Right lobe of liver (tissue), 4 donors: ENCODE measurements around the gene ADNP2.

Source experiments
- POLR2A ChIP-seq: fragments of 450-650 bp; IDR thresholded peaks from one replicate; pipeline ENCODE4 v1.6.1; 2017; ENCODE audit warnings: antibody characterized with exemption, mild to moderate bottlenecking
- TF ChIP-seq, protein P1 (sequence below), 4 donors: fragments of 200-600 bp in 3 of 4; fragments of 450-650 bp in 1 of 4; IDR thresholded peaks; one replicate each; pipeline versions ENCODE4 v1.5.1 to v1.8.0; 2016 to 2022; ENCODE audit warnings: antibody characterized with exemption in 4 of 4, mild to moderate bottlenecking in 2 of 4
- donor health status: DM: no; HTN: no; CAD: no.
- donor health status: DM: no; HTN: no; CAD: no.
- donor health status: DM: no; HTN: yes; CAD: no.

DNA sequence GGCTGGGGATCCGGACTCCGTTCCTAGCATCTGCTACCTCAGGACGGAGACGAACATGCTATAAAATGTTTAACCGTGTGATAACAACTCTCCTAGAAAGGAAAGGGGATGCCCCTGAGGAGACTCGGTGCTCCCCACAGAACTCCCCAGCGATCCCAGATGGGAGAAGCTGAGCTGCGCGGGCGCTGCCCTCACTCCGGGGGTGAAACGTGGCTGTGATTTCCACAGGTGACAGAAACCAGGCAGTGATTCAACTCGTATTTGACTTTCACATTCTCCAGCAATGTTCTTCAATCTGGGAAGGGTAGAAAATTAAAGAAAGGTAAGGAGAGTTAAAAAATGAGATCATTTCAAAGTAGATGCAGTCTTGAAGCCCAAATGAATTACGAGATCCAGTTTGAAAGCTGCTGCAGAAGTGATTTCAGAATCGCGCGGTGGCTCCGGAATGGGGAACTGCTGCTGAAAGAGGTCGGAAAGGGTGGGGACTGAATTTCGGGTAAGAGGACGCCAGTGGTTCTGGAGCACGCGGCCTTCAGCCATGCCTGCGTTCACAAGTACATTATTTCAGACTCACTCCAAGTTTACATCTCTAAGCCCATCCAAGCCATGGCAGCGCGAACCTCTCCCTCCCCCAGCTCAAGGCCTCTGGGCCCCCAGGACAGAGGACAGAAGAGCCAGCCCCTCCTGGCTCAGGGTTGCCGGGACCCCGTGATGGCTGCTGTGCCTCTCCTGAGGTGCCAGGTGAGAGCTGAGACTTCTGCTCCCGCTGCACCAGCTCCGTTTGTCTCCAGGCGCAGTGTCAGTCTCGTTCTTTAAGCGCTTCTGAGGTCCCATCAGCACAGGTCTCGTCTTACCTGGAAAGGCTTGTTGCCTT, 39.5 kb downstream of the ADNP2 start:
- TF ChIP-seq, protein P1, sequence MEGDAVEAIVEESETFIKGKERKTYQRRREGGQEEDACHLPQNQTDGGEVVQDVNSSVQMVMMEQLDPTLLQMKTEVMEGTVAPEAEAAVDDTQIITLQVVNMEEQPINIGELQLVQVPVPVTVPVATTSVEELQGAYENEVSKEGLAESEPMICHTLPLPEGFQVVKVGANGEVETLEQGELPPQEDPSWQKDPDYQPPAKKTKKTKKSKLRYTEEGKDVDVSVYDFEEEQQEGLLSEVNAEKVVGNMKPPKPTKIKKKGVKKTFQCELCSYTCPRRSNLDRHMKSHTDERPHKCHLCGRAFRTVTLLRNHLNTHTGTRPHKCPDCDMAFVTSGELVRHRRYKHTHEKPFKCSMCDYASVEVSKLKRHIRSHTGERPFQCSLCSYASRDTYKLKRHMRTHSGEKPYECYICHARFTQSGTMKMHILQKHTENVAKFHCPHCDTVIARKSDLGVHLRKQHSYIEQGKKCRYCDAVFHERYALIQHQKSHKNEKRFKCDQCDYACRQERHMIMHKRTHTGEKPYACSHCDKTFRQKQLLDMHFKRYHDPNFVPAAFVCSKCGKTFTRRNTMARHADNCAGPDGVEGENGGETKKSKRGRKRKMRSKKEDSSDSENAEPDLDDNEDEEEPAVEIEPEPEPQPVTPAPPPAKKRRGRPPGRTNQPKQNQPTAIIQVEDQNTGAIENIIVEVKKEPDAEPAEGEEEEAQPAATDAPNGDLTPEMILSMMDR (IDR thresholded peaks at IDR 0.05): no peak
- no peak for TF ChIP-seq POLR2A
